Fibroblast of upper back skin (primary cell): Measurements from ENCODE around the gene DPY19L1.
"Not testable (repeated sequence)": the region's sequence is repeated elsewhere in the genome, so short reads cannot be mapped to it uniquely, and the experiment has no call there.

ENCODE experiments used
- DNase-seq: peaks from one replicate; pipeline ENCODE4 v3.0.0-alpha.2; 2013

Gene DPY19L1

DNA sequence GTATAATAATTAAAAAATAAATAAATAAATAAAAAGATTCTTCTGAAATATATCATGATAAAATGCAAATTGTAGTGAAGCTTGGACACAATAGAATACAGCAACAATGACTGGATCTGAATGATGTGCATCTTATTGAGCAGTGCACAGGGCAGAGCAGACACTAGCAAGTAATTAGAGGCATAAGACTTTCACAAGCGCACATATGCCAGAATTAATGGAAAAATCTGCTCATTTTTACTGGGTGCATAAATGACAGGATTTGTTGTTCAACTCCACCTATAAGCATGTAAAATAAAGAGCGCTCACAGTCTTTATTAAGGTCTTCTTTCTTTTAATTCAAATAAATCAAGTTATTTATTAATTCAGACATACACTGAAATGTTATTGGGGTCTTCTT lies 125.0 kb downstream of the DPY19L1 start:
- DNase-seq = no peak

DNA sequence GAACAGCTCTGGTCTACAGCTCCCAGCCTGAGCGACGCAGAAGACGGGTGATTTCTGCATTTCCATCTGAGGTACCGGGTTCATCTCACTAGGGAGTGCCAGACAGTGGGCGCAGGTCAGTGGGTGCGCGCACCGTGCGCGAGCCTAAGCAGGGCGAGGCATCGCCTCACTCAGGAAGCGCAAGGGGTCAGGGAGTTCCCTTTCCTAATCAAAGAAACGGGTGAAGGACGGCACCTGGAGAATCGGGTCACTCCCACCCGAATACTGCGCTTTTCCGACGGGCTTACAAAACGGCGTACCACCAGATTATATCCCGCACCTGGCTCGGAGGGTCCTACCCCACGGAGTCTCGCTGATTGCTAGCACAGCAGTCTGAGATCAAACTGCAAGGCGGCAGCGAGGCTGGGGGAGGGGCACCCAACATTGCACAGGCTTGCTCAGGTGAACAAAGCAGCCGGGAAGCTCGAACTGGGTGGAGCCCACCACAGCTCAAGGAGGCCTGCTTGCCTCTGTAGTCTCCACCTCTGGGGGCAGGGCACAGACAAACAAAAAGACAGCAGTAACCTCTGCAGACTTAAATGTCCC lies 130.9 kb downstream of the DPY19L1 start:
- not testable (repeated sequence) for DNase-seq

DNA sequence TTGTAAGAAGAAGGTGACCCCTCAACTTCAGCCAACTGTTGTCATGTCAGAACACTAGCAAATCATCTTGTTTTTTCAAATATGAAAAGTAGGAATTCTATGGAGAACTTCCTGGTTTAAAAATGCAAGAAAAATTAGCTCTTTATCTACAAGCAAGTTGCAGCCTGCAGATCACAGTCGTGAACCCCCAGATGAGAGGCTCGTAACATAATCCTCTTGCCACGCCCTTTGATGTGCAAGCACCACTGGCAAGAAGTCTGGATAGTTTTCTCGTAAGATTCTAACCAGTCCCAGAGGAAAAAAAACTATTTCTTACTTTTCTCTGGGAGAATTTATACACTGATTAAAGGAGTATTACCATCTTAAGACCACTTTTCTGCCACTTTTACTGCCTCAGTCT lies 132.3 kb downstream of the DPY19L1 start:
- DNase-seq = no peak

DNA sequence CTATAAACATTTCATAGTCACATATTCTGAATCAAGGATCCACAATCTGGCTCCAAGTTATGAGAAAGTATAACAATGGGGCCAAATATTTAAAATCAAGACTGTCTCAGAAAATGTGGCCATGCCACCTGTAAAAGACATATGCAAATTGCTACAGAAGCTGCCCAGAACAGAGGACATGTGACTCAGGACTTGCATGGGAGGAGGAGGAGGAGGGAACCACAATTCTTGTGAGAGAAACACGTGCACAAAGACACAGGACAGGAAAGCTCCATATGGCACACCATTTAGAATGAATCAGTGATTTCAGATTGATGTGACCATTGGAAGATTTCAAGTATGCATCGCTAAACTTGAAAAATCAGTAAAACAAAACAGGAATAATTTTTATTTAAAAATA lies 133.4 kb downstream of the DPY19L1 start:
- not testable (repeated sequence) for DNase-seq

DNA sequence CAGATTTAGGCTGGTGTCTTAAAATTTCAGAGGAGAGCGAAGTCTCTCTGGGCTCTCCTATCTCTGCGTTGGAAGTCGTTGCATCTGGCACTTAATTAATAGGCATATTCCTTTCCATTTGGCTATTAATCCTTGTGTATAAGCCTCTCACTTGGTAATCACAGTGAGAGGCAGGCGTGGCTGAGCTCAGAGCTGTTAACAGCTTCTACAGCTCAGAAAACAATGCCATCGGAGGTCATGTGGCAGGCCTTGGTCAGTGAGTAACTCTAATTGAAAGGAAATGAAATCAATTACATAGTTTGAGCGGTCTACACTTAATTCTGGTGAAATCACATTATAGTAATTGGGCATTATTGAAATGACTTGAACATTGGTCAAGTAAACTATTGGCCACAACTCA lies 135.1 kb downstream of the DPY19L1 start:
- no peak for DNase-seq

DNA sequence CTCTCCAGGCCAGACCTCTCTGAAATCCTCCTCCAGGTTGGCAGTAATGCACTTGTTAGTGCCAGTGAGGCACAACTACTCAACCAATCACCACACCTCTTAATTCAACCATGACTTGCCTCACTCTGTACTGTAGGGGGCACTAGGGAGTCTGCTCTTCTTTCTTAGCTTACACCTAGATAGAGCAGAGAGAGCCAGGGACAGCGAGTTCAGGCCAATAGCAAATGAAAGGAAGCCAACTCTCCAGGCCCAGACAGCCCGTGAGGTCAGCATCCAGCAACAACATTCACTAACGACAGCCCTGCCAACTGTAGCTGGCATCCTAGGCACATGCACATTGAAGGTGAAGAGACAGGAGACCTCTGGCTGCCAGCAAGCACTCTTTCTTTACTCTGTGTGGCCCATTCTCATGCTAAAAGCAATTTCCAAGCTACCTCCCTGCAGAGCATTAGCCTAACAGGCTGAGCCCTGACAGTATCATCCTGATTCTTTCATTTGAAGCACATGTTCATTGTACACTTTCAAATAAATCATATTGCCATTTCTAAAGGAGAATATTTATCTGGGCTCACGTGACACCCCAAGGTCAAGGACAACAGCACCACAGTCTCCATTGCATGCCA lies 136.3 kb downstream of the DPY19L1 start:
- no peak for DNase-seq

DNA sequence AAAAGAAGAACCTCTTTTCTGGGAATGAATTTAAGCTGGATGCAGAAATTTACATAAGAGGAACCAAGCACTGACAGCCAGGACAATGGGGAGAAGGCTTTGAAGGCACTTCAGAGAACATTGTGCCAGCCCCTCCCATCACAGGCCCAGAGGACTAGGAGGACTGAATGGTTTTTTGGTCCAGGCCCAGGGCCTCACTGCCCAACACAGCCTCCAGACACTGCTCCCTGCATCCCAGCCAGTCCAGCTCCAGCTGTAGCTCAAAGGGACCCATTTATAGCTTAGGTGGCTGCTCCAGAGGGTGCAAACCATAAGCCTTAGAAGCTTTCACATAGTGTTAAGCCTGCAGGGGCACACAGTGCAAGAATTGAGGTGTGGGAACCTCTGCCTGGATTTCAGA lies 142.1 kb downstream of the DPY19L1 start:
- no peak for DNase-seq

DNA sequence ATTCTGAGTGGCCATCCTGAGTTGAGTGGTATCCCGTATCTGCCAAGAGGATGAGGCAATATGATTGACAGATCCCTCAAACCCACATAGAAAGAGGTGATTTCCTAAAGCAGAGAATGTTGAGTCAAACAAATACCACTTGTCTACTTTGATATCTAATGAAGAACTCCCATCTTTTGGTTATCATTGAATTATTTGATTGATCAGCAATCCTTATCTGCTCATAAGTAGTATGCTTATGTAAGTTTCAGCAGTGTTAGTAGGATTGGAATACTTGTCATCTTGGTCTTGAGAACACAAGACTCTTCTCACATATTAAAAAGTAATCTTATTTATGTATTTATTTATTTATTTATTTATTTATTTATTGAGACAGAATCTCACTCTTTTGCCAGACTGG lies 147.3 kb downstream of the DPY19L1 start:
- DNase-seq = no peak

DNA sequence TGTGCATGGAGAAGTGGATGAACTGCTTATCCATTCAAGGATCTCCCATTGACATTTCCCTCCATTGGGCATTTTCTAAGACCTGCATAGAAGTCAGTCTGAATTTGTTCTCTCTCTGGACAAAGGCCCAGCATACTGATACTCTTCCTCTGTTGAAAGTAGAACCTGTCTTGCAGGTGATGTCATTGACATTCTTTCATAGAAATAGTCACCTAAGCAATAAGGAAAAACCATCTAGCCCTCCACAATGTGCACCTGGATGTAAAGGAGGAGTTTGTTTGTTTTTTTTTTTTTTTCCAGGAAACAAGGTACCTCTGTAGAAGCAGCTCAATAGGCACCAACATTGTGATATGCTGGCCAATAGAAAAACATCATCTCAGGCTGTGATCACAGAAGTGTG lies 150.4 kb downstream of the DPY19L1 start:
- DNase-seq = no peak

DNA sequence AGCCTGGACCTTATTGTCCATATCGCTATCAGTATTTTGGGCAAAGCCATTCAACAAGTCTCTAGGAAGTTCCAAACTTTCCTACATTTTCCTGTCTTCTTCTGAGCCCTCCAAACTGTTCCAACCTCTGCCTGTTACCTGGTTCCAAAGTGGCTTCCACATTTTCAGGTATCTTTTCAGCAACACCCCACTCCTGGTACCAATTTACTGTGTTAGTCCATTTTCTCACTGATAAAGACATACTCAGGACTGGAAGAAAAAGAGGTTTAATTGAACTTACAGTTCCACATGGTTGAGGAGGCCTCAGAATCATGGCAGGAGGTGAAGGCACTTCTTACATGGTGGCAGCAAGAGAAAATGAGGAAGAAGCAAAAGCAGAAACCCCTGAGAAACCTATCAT lies 153.4 kb downstream of the DPY19L1 start:
- not testable (repeated sequence) for DNase-seq

DNA sequence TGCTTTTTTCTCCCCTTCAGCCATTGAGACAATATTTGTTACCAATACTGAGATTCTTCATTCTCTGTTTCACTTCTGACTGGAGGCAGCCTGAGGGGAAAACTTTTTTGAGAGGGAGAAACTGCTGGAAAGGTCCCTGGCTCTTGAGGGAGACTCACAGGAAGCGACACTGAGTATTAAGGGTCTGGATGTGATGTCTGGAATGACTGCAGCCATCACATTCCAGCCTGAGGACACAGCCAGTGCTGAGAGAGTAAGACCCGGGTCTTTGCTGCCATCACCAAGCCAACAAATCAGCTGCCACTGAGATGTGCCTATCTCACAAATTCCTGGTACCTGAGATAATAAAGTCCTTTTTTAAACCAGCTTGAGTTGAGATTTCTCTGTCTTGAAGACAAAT lies 157.4 kb downstream of the DPY19L1 start:
- DNase-seq = no peak

DNA sequence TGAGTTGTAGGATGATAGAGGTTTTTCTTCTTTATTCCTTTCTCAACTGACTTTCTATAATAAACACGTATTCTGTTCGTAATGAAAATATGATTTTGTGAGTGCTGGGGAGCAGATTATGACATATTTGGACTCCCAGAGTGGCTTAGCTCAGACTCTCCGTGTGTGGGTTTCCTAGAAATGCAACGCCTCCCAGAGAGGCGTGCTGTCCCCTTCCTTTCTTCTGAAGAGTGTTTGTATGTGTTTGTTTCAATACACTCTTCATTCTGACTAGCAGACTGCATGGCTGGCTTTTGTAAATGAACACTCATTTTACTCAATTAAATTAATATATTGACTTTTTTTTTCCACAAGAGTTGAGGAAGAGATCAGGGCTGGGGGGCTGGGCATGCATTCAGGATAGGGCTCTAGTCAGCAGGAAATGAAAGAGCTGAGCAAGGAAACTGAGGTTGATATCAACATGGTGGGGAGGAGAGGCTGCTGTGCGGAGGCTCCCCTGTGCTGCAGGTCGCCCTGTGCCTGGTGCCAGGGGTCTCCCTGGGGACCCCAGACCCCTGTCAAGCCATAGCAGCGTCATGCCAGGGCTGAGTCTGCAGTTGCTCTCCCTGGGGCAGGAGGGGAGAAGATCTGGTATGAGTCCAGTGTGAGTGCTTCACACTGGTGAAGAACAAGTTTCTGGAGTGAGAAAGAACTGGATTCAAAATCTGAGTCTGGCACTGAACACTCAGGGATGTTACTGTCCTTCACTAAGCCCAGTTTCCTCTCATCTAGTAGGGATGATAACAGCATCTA lies 158.1 kb downstream of the DPY19L1 start:
- not testable (repeated sequence) for DNase-seq
